WTC11 (cell line): ENCODE data around the gene PRDM15.

Experiments
- ATF2 ChIP-seq: sonication (generic); formaldehyde crosslinking; IDR thresholded peaks from 2 replicates; pipeline ENCODE4 v1.8.1; 2022; ENCODE audit warnings: low read depth, missing genetic modification reagents, borderline replicate concordance
- CREB1 ChIP-seq: sonication (generic); formaldehyde crosslinking; IDR thresholded peaks from 2 replicates; pipeline ENCODE4 v1.8.0; 2023; ENCODE audit warnings: mild to moderate bottlenecking, missing genetic modification reagents
- ELF4 ChIP-seq: sonication (generic); formaldehyde crosslinking; IDR thresholded peaks from 2 replicates; pipeline ENCODE4 v1.8.1; 2022; ENCODE audit warnings: low read depth, mild to moderate bottlenecking, moderate library complexity, missing genetic modification reagents
- ESRRA ChIP-seq: sonication (generic); formaldehyde crosslinking; IDR thresholded peaks from 2 replicates; pipeline ENCODE4 v1.8.1; 2022; ENCODE audit warnings: mild to moderate bottlenecking, missing genetic modification reagents, borderline replicate concordance
- FOXP4 ChIP-seq: sonication (generic); formaldehyde crosslinking; IDR thresholded peaks from 2 replicates; pipeline ENCODE4 v1.8.0; 2022; ENCODE audit warnings: mild to moderate bottlenecking, missing genetic modification reagents
- JUN ChIP-seq: sonication (generic); formaldehyde crosslinking; IDR thresholded peaks from 2 replicates; pipeline ENCODE4 v1.8.0; 2023; ENCODE audit warnings: mild to moderate bottlenecking, missing genetic modification reagents
- NFE2L1 ChIP-seq: sonication (generic); formaldehyde crosslinking; IDR thresholded peaks from 2 replicates; pipeline ENCODE4 v1.8.1; 2023; ENCODE audit warnings: missing genetic modification reagents
- NFYB ChIP-seq: sonication (generic); formaldehyde crosslinking; conservative IDR thresholded peaks from 2 replicates; pipeline ENCODE4 v1.8.0; 2022; ENCODE audit warnings: low read depth, missing genetic modification reagents
- ZBTB21 ChIP-seq: sonication (generic); formaldehyde crosslinking; IDR thresholded peaks from 2 replicates; pipeline ENCODE4 v1.8.1; 2023; ENCODE audit warnings: mild to moderate bottlenecking, missing genetic modification reagents, borderline replicate concordance
- ZSCAN18 ChIP-seq: fragments of 250-450 bp; sonication (Bioruptor Pico); IDR thresholded peaks from 2 replicates; pipeline ENCODE4 v2.1.2; 2022; ENCODE audit warnings: mild to moderate bottlenecking, moderate library complexity
- TF ChIP-seq, protein P1 (sequence below): fragments of 200-600 bp; IDR thresholded peaks from 2 replicates; pipeline ENCODE4 v1.8.0; 2022; ENCODE audit warnings: antibody characterized with exemption
- TF ChIP-seq, protein P2 (sequence below): sonication (generic); formaldehyde crosslinking; IDR thresholded peaks from 2 replicates; pipeline ENCODE4 v1.8.1; 2023; ENCODE audit warnings: mild to moderate bottlenecking, missing genetic modification reagents, borderline replicate concordance
- TF ChIP-seq, protein P3 (sequence below): sonication (generic); formaldehyde crosslinking; IDR thresholded peaks from 2 replicates; pipeline ENCODE4 v1.8.0; 2022; ENCODE audit warnings: mild to moderate bottlenecking, missing genetic modification reagents

DNA sequence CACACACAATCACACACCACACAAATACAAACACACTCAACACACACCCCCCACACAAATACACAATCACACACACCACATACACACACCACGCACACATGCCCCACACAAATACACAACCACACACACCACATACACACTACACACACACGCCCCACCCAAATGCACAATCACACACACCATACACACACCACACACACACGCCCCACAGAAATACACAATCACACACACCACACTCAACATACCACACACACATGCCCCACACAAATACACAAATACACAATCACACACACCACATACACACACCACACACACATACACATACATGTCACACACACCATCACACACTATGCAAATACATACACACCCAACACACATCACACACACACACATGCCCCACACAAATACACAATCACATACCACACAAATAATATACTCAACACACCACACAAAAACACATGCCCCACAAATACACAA lies 50.2 kb downstream of the PRDM15 start:
- TF ChIP-seq, protein P1, sequence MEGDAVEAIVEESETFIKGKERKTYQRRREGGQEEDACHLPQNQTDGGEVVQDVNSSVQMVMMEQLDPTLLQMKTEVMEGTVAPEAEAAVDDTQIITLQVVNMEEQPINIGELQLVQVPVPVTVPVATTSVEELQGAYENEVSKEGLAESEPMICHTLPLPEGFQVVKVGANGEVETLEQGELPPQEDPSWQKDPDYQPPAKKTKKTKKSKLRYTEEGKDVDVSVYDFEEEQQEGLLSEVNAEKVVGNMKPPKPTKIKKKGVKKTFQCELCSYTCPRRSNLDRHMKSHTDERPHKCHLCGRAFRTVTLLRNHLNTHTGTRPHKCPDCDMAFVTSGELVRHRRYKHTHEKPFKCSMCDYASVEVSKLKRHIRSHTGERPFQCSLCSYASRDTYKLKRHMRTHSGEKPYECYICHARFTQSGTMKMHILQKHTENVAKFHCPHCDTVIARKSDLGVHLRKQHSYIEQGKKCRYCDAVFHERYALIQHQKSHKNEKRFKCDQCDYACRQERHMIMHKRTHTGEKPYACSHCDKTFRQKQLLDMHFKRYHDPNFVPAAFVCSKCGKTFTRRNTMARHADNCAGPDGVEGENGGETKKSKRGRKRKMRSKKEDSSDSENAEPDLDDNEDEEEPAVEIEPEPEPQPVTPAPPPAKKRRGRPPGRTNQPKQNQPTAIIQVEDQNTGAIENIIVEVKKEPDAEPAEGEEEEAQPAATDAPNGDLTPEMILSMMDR: no peak
- TF ChIP-seq ATF2: no peak
- no peak for TF ChIP-seq JUN (CRISPR knock-in tag)
- TF ChIP-seq, protein P2, sequence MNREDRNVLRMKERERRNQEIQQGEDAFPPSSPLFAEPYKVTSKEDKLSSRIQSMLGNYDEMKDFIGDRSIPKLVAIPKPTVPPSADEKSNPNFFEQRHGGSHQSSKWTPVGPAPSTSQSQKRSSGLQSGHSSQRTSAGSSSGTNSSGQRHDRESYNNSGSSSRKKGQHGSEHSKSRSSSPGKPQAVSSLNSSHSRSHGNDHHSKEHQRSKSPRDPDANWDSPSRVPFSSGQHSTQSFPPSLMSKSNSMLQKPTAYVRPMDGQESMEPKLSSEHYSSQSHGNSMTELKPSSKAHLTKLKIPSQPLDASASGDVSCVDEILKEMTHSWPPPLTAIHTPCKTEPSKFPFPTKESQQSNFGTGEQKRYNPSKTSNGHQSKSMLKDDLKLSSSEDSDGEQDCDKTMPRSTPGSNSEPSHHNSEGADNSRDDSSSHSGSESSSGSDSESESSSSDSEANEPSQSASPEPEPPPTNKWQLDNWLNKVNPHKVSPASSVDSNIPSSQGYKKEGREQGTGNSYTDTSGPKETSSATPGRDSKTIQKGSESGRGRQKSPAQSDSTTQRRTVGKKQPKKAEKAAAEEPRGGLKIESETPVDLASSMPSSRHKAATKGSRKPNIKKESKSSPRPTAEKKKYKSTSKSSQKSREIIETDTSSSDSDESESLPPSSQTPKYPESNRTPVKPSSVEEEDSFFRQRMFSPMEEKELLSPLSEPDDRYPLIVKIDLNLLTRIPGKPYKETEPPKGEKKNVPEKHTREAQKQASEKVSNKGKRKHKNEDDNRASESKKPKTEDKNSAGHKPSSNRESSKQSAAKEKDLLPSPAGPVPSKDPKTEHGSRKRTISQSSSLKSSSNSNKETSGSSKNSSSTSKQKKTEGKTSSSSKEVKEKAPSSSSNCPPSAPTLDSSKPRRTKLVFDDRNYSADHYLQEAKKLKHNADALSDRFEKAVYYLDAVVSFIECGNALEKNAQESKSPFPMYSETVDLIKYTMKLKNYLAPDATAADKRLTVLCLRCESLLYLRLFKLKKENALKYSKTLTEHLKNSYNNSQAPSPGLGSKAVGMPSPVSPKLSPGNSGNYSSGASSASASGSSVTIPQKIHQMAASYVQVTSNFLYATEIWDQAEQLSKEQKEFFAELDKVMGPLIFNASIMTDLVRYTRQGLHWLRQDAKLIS (CRISPR knock-in tag): no peak
- no peak for TF ChIP-seq CREB1
- no peak for TF ChIP-seq ZBTB21 (CRISPR knock-in tag)
- no peak for TF ChIP-seq NFE2L1 (CRISPR knock-in tag)
- no peak for TF ChIP-seq ELF4 (CRISPR knock-in tag)
- TF ChIP-seq, protein P3, sequence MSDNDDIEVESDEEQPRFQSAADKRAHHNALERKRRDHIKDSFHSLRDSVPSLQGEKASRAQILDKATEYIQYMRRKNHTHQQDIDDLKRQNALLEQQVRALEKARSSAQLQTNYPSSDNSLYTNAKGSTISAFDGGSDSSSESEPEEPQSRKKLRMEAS (CRISPR knock-in tag): no peak
- TF ChIP-seq NFYB (CRISPR knock-in tag): no peak
- no peak for TF ChIP-seq ZSCAN18 (CRISPR knock-in tag)
- TF ChIP-seq FOXP4 (CRISPR knock-in tag): no peak
- TF ChIP-seq ESRRA (CRISPR knock-in tag): no peak
